Neutrophil (primary cell): ENCODE data around the gene NAA15.
"Not testable (repeated sequence)": the region's sequence is repeated elsewhere in the genome, so short reads cannot be mapped to it uniquely, and the experiment has no call there.

ENCODE experiments used
- H3K27ac ChIP-seq: fragments of 200-600 bp; sonication (generic); 2 replicates; pipeline ENCODE4 v1.5.1; 2016; ENCODE audit warnings: mild to moderate bottlenecking, moderate library complexity
- H3K27me3 ChIP-seq: fragments of 200-600 bp; sonication (generic); 2 replicates; pipeline ENCODE4 v1.6.0; 2016; ENCODE audit warnings: mild to moderate bottlenecking
- H3K36me3 ChIP-seq: fragments of 200-600 bp; sonication (generic); 2 replicates; pipeline ENCODE4 v1.5.1; 2017
- H3K4me1 ChIP-seq, 2 experiments: fragments of 200-600 bp in 1 of 2; sonication (generic) in 1 of 2; 1 replicate in 1 of 2; 2 replicates in 1 of 2; pipeline versions ENCODE4 v1.5.1 to v1.6.1; 2013 to 2016; ENCODE audit warnings: low read depth in 1 of 2, low read length in 1 of 2, mild to moderate bottlenecking in 1 of 2, moderate library complexity in 1 of 2; ENCODE audit not compliant: control insufficient read depth in 1 of 2, insufficient read depth in 1 of 2
- H3K4me3 ChIP-seq, 2 experiments: fragments of 200-600 bp in 1 of 2; sonication (generic) in 1 of 2; 1 replicate in 1 of 2; 2 replicates in 1 of 2; pipeline ENCODE4 v1.5.1; 2013 to 2016; ENCODE audit warnings: low read depth in 1 of 2, low read length in 1 of 2, mild to moderate bottlenecking in 1 of 2, moderate library complexity in 1 of 2
- H3K9me3 ChIP-seq: fragments of 200-600 bp; sonication (generic); 2 replicates; pipeline ENCODE4 v1.5.1; 2016
- CTCF ChIP-seq: fragments of 200-600 bp; sonication (generic); IDR thresholded peaks from 2 replicates; pipeline ENCODE4 v1.5.1; 2016; ENCODE audit warnings: antibody characterized with exemption

NAA15 gene

DNA sequence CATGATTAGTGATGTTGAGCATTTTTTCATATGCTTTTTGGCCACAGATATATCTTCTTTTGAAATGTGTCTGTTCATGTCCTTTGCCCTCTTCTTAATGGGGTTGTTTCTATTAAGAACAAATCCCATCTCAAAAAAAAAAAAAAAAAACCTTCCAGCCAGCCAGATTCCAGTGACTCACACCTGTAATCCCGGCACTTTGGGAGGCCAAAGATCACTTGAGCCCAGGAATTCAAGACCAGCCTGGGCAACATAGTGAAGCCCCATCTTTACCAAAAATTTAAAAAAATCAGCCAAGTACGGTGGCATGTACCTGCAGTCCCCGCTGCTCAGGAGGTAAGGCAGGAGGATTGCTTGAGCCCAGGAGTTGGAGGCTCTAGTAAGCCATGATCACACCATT, 157.7 kb downstream of the NAA15 start:
- H3K27ac ChIP-seq: no peak overlapping the region
- no peak for TF ChIP-seq CTCF
- H3K36me3 ChIP-seq: peaks cover 6% of the 10 kb centered on the region

GRCh38 chr4:139460565-139460964, 159.3 kb downstream of the NAA15 start:
- peak overlapping the region; percentile 65 for H3K27ac ChIP-seq
- H3K36me3 ChIP-seq: peaks cover 6% of the 10 kb centered on the region
- H3K9me3 ChIP-seq: no peaks in the 10 kb centered on the region
- peaks cover 62 to 66% of the 10 kb centered on the region in 2 experiments for H3K4me1 ChIP-seq
- no peaks in the 10 kb centered on the region for H3K27me3 ChIP-seq
- TF ChIP-seq CTCF: no peak
- no peak overlapping the region for H3K4me3 ChIP-seq

More for the DNA sequence above, 157.7 kb downstream of the NAA15 start:
- Histone ChIP-seq H3K4me1 (peaks cover 75% of the 10 kb centered on the region in 2 experiments), H3K4me3 (no peak overlapping the region), H3K27me3 (no peaks in the 10 kb centered on the region), H3K9me3 (no peaks in the 10 kb centered on the region)

- peak overlapping the region; percentile 65 for H3K27ac ChIP-seq
- peaks cover 56 to 60% of the 10 kb centered on the region in 2 experiments for H3K4me1 ChIP-seq
Observed at GRCh38 chr4:139461022-139461628, 159.8 kb downstream of the NAA15 start.

DNA sequence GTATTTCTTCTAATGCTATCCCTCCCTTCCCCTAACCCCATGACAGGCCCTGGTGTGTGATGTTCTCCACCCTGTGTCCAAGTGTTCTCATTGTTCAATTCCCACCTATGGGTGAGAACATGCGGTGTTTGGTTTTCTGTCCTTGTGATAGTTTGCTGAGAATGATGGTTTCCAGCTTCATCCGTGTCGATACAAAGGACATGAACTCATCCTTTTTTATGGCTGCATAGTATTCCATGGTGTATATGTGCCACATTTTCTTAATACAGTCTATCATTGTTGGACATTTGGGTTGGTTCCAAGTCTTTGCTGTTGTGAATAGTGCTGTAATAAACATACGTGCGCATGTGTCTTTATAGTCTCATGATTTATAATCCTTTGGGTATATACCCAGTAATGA, 163.2 kb downstream of the NAA15 start:
- not testable (repeated sequence) for H3K27ac ChIP-seq, H3K27me3 ChIP-seq, H3K9me3 ChIP-seq, H3K4me3 ChIP-seq, H3K36me3 ChIP-seq
- H3K4me1 ChIP-seq: peaks cover 25 to 34% of the 10 kb centered on the region in 2 experiments

More at GRCh38 chr4:139461022-139461628, 159.8 kb downstream of the NAA15 start:
- no peaks in the 10 kb centered on the region for H3K27me3 ChIP-seq
- no peak for TF ChIP-seq CTCF
- peaks cover 6% of the 10 kb centered on the region for H3K36me3 ChIP-seq
- H3K9me3 ChIP-seq: no peaks in the 10 kb centered on the region
- peak overlapping the region in 1 of 2 experiments; percentile 7 for H3K4me3 ChIP-seq

GRCh38 chr4:139465922-139466321, 164.6 kb downstream of the NAA15 start:
- Histone ChIP-seq H3K36me3 (peaks cover 6% of the 10 kb centered on the region), H3K27ac (no peak overlapping the region), H3K4me1 (peaks cover 22 to 34% of the 10 kb centered on the region in 2 experiments), H3K9me3 (no peaks in the 10 kb centered on the region), H3K27me3 (no peaks in the 10 kb centered on the region), H3K4me3 (no peak overlapping the region)
- TF ChIP-seq CTCF: no peak

DNA sequence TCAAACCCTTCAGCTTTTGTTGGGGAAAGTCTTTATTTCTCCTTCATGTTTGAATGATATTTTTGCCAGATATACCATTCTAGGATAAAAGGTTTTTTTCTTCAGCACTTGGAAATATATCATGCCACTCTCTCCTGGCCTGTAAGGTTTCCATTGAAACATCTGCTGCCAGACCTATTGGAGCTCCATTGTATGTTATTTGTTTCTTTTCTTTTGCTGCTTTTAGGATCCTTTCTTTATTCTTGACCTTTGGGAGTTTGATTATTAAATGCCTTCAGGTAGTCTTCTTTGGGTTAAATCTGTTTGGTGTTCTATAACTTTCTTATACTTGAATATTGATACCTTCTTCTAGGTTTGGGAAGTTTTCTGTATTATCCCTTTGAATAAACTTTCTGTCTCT, 167.5 kb downstream of the NAA15 start:
- H3K4me3 ChIP-seq, H3K9me3 ChIP-seq, H3K27ac ChIP-seq, H3K27me3 ChIP-seq: not testable (repeated sequence)
- H3K4me1 ChIP-seq: peaks cover 15 to 18% of the 10 kb centered on the region in 2 experiments
- peaks cover 15% of the 10 kb centered on the region for H3K36me3 ChIP-seq
